Trophoblast cell (in vitro differentiated cells and primary cell): ENCODE measurements around the gene TRIM9.

Source experiments
- DNase-seq, 2 donors: peaks; one replicate each; pipeline ENCODE4 v3.0.0-alpha.2; 2016
- H2AFZ ChIP-seq: 2 replicates; pipeline ENCODE4 v1.6.1; 2013; ENCODE audit warnings: low read length, moderate library complexity, mild to moderate bottlenecking; ENCODE audit not compliant: insufficient read depth, poor library complexity
- H2AK5ac ChIP-seq: 2 replicates; pipeline ENCODE4 v1.6.1; 2013; ENCODE audit warnings: mild to moderate bottlenecking, low read length
- H2BK120ac ChIP-seq: 2 replicates; pipeline ENCODE4 v1.6.1; 2013; ENCODE audit warnings: low read length, mild to moderate bottlenecking, moderate library complexity; ENCODE audit not compliant: insufficient read depth, poor library complexity
- H2BK12ac ChIP-seq: 2 replicates; pipeline ENCODE4 v1.6.1; 2013; ENCODE audit warnings: mild to moderate bottlenecking, low read length, moderate library complexity
- H2BK5ac ChIP-seq: 2 replicates; pipeline ENCODE4 v1.6.1; 2013; ENCODE audit warnings: low read length, low read depth, moderate library complexity, mild to moderate bottlenecking; ENCODE audit not compliant: poor library complexity
- H3K14ac ChIP-seq: 2 replicates; pipeline ENCODE4 v1.6.1; 2013; ENCODE audit warnings: mild to moderate bottlenecking, low read length
- H3K18ac ChIP-seq: 2 replicates; pipeline ENCODE4 v1.6.1; 2013; ENCODE audit warnings: mild to moderate bottlenecking, low read length
- H3K23ac ChIP-seq: 2 replicates; pipeline ENCODE4 v1.6.1; 2013; ENCODE audit warnings: low read length
- H3K27ac ChIP-seq: 2 replicates; pipeline ENCODE4 v1.5.1; 2013; ENCODE audit warnings: low read depth, mild to moderate bottlenecking, inconsistent platforms, low read length, moderate library complexity
- H3K27me3 ChIP-seq: 2 replicates; pipeline ENCODE4 v1.6.1; 2013; ENCODE audit warnings: inconsistent platforms, mild to moderate bottlenecking, low read length, moderate library complexity; ENCODE audit not compliant: insufficient read depth
- H3K36me3 ChIP-seq, 2 experiments: 1 replicate in 1 of 2; 2 replicates in 1 of 2; pipeline ENCODE4 v1.6.1; 2013; ENCODE audit warnings: low read length in 2 of 2, mild to moderate bottlenecking in 2 of 2, moderate library complexity in 1 of 2; ENCODE audit not compliant: insufficient read depth in 2 of 2, control insufficient read depth in 1 of 2
- H3K4ac ChIP-seq: 2 replicates; pipeline ENCODE4 v1.6.1; 2013; ENCODE audit warnings: low read depth, mild to moderate bottlenecking, low read length, moderate library complexity
- H3K4me1 ChIP-seq, 2 experiments: 1 replicate in 1 of 2; 2 replicates in 1 of 2; pipeline ENCODE4 v1.6.1; 2013; ENCODE audit warnings: low read length in 2 of 2, mild to moderate bottlenecking in 2 of 2, moderate library complexity in 1 of 2; ENCODE audit not compliant: insufficient read depth in 2 of 2, control insufficient read depth in 1 of 2
- H3K4me2 ChIP-seq: 2 replicates; pipeline ENCODE4 v1.6.1; 2013; ENCODE audit warnings: inconsistent platforms, mild to moderate bottlenecking, low read length, moderate library complexity
- H3K4me3 ChIP-seq: 2 replicates; pipeline ENCODE4 v1.5.1; 2013; ENCODE audit warnings: mild to moderate bottlenecking, low read depth, low read length, inconsistent platforms
- H3K79me1 ChIP-seq: one replicate; pipeline ENCODE4 v1.6.1; 2013; ENCODE audit warnings: low read length
- H3K79me2 ChIP-seq: 2 replicates; pipeline ENCODE4 v1.6.1; 2013; ENCODE audit warnings: low read length, mild to moderate bottlenecking; ENCODE audit not compliant: control insufficient read depth, insufficient read depth, poor library complexity
- H3K9ac ChIP-seq: 2 replicates; pipeline ENCODE4 v1.6.1; 2013; ENCODE audit warnings: mild to moderate bottlenecking, low read length
- H3K9me3 ChIP-seq: 2 replicates; pipeline ENCODE4 v1.6.1; 2013; ENCODE audit warnings: low read depth, mild to moderate bottlenecking, control low read depth, inconsistent platforms, low read length; ENCODE audit not compliant: insufficient read depth
- H4K12ac ChIP-seq: 2 replicates; pipeline ENCODE4 v1.6.1; 2013; ENCODE audit warnings: low read depth, mild to moderate bottlenecking, low read length, moderate library complexity
- H4K8ac ChIP-seq: 2 replicates; pipeline ENCODE4 v1.6.1; 2013; ENCODE audit warnings: low read depth, mild to moderate bottlenecking, low read length, moderate library complexity
- H4K91ac ChIP-seq: one replicate; pipeline ENCODE4 v1.6.1; 2013; ENCODE audit warnings: low read depth, mild to moderate bottlenecking, low read length, moderate library complexity
- WGBS: extraction: QIAGEN DNeasy Blood & Tissue Kit; methylation state at CpG from one replicate; pipeline ENCODE4 v1.1.7; 2013; ENCODE audit warnings: missing lambda C conversion rate; ENCODE audit not compliant: insufficient read length, insufficient coverage; ENCODE audit errors: extremely low coverage; 5-methylcytosine and 5-hydroxymethylcytosine counted together

The TRIM9 gene

DNA sequence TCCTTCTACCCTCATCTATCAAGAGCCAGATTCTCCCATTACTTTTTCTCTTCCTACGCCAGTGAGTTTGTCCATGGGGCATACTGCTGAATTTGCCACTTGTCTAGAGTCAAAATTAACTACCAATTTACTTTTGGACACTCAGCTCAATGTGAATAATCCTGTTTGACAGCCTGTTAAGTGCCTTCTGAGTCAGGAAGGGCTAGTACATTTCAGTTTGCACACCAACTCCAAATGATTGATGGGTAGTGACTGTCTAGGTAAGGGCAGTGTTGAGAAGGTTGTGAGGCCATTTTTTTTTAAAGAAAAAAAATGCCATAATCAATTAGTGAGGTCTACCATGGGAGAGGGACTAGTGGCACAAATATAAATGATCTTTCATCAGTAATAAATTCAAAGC, 21.8 kb upstream of the TRIM9 start:
- no peak overlapping the region for H2AFZ ChIP-seq
- peaks cover 2 to 5% of the 10 kb centered on the region in 2 experiments for H3K4me1 ChIP-seq
- no peaks in the 10 kb centered on the region for H3K27me3 ChIP-seq
- H3K4me2 ChIP-seq = no peak overlapping the region
- no peak overlapping the region for H3K14ac ChIP-seq
- H3K79me1 ChIP-seq = no peaks in the 10 kb centered on the region
- no peak overlapping the region for H4K12ac ChIP-seq
- H3K4me3 ChIP-seq = no peak overlapping the region
- no peak overlapping the region for H3K9ac ChIP-seq
- H4K8ac ChIP-seq = no peak overlapping the region
- no CpG with 5 or more reads among the region's 1 CpG for WGBS
- no peak overlapping the region for H3K27ac ChIP-seq
- H3K79me2 ChIP-seq = no peaks in the 10 kb centered on the region
- H2AK5ac ChIP-seq = no peak overlapping the region
- no peaks in the 10 kb centered on the region for H3K36me3 ChIP-seq
- no peak overlapping the region for H3K23ac ChIP-seq
- H2BK120ac ChIP-seq = no peak overlapping the region
- H2BK12ac ChIP-seq = no peak overlapping the region
- no peak overlapping the region for H2BK5ac ChIP-seq
- DNase-seq = no peak
- no peak overlapping the region for H4K91ac ChIP-seq
- H3K4ac ChIP-seq = no peak overlapping the region
- no peaks in the 10 kb centered on the region for H3K9me3 ChIP-seq
- no peak overlapping the region for H3K18ac ChIP-seq

DNA sequence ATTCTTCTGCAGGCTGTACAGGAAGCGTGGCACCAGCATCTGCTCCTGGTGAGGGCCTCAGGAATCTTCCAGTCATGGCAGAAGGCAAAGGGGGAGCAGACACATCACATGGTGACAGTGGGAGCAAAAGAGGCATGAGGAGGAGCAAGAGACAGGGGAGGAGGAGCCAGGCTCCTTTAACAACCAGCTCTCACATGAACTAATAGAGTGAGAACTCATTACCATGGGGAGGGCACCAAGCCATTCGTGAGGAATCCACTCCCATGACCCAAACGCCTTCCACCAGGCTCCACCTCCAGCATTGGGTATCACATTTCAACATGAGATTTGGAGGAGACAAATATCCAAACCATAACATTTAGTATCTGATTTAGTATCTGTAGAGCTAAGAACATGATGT, 14.7 kb upstream of the TRIM9 start:
- no peak overlapping the region for H3K4me3 ChIP-seq
- no peak overlapping the region for H3K14ac ChIP-seq
- H2BK120ac ChIP-seq = no peak overlapping the region
- WGBS = no CpG with 5 or more reads among the region's 3 CpGs
- no peak overlapping the region for H3K4me2 ChIP-seq
- H3K4me1 ChIP-seq = peaks cover 3 to 4% of the 10 kb centered on the region in 2 experiments
- H2BK12ac ChIP-seq = no peak overlapping the region
- H3K36me3 ChIP-seq = no peaks in the 10 kb centered on the region
- no peaks in the 10 kb centered on the region for H3K79me1 ChIP-seq
- no peaks in the 10 kb centered on the region for H3K9me3 ChIP-seq
- H2BK5ac ChIP-seq = no peak overlapping the region
- no peak overlapping the region for H2AK5ac ChIP-seq
- no peak overlapping the region for H4K91ac ChIP-seq
- no peak overlapping the region for H3K9ac ChIP-seq
- DNase-seq = no peak
- H4K12ac ChIP-seq = no peak overlapping the region
- no peak overlapping the region for H2AFZ ChIP-seq
- no peak overlapping the region for H4K8ac ChIP-seq
- H3K4ac ChIP-seq = no peak overlapping the region
- no peak overlapping the region for H3K18ac ChIP-seq
- no peaks in the 10 kb centered on the region for H3K27me3 ChIP-seq
- H3K27ac ChIP-seq = no peak overlapping the region
- H3K79me2 ChIP-seq = no peaks in the 10 kb centered on the region
- H3K23ac ChIP-seq = no peak overlapping the region

DNA sequence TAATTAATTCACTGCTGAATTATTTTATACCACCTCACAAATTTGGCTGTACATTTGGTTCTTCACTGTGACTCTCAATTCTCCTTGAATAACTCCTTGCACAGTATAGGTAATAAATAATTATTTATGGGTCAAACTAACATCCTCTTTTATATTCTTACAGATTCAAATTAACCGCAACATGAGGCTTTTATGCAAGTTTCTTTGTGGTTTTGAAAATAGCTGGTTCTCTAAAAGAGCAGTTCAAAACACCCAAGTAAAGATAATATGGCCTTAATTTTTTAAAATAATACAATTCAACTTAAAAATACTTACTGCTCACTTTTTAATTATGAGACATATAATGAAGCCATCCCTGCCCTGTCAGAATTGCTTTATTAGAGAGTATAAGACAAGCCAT, 12.9 kb upstream of the TRIM9 start:
- no peak overlapping the region for H2AFZ ChIP-seq
- no peak overlapping the region for H3K27ac ChIP-seq
- no peak overlapping the region for H4K8ac ChIP-seq
- no peak overlapping the region for H2BK12ac ChIP-seq
- H2AK5ac ChIP-seq = no peak overlapping the region
- H3K79me2 ChIP-seq = no peaks in the 10 kb centered on the region
- H2BK120ac ChIP-seq = no peak overlapping the region
- H4K91ac ChIP-seq = no peak overlapping the region
- H3K4me3 ChIP-seq = no peak overlapping the region
- no peak overlapping the region for H3K18ac ChIP-seq
- H3K4ac ChIP-seq = no peak overlapping the region
- no peak overlapping the region for H2BK5ac ChIP-seq
- H3K4me2 ChIP-seq = no peak overlapping the region
- H3K23ac ChIP-seq = no peak overlapping the region
- H3K9me3 ChIP-seq = no peaks in the 10 kb centered on the region
- H3K79me1 ChIP-seq = no peaks in the 10 kb centered on the region
- H3K14ac ChIP-seq = no peak overlapping the region
- peaks cover 3 to 7% of the 10 kb centered on the region in 2 experiments for H3K4me1 ChIP-seq
- H3K27me3 ChIP-seq = no peaks in the 10 kb centered on the region
- no peak for DNase-seq
- H3K9ac ChIP-seq = no peak overlapping the region
- WGBS = no CpG with 5 or more reads among the region's 1 CpG
- no peaks in the 10 kb centered on the region for H3K36me3 ChIP-seq
- H4K12ac ChIP-seq = no peak overlapping the region

DNA sequence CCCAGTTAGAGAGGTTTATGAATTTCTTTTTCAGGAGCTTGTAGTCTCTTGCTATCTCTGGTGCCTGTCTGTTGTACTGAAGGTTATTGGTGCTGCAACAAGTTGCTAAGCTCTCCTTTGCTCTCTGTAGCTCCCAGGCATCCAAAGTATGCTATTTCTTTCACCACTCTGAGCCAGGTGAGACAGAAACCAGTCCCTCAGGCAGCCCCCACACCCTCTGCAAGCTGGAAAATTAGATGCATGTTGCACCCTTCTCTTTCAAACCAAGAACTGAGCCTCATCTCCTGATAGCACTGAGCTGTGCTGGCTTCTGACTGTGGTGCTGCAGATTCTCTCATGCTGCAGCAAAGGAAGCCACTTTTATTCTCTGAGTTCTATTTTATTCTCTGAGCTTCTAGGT, 9.6 kb upstream of the TRIM9 start:
- peak; percentile 53 to 78 for DNase-seq
- Histone ChIP-seq H4K8ac (no peak overlapping the region), H3K4me3 (no peak overlapping the region)

More for the DNA sequence above, 9.6 kb upstream of the TRIM9 start:
- H4K12ac ChIP-seq = no peak overlapping the region
- H2AFZ ChIP-seq = no peak overlapping the region
- H3K27ac ChIP-seq = peak overlapping the region; percentile 22
- no peak overlapping the region for H2BK5ac ChIP-seq
- H3K18ac ChIP-seq = no peak overlapping the region
- H3K9ac ChIP-seq = no peak overlapping the region
- no peak overlapping the region for H2BK120ac ChIP-seq
- H3K4me1 ChIP-seq = peaks cover 3 to 7% of the 10 kb centered on the region in 2 experiments
- no peak overlapping the region for H3K23ac ChIP-seq
- no peaks in the 10 kb centered on the region for H3K79me1 ChIP-seq
- no peak overlapping the region for H4K91ac ChIP-seq
- H3K36me3 ChIP-seq = no peaks in the 10 kb centered on the region
- no peak overlapping the region for H2AK5ac ChIP-seq
- no peaks in the 10 kb centered on the region for H3K9me3 ChIP-seq
- H3K4me2 ChIP-seq = no peak overlapping the region
- no peaks in the 10 kb centered on the region for H3K79me2 ChIP-seq
- H3K27me3 ChIP-seq = no peaks in the 10 kb centered on the region
- no peak overlapping the region for H3K4ac ChIP-seq
- no peak overlapping the region for H2BK12ac ChIP-seq
- no peak overlapping the region for H3K14ac ChIP-seq
